Stimulated activated CD8-positive, alpha-beta memory T cell treated with anti-CD3 and anti-CD28 coated beads, Interleukin-2, amount 100 ng/mL, for 1 hour (primary cell): ENCODE measurements around the gene NATD1.

Experiments
- DNase-seq, 2 donors: peaks; one replicate each; pipeline ENCODE4 v3.0.0-alpha.2; 2020; ENCODE audit warnings: low read depth in 2 of 2

NATD1 gene

DNA sequence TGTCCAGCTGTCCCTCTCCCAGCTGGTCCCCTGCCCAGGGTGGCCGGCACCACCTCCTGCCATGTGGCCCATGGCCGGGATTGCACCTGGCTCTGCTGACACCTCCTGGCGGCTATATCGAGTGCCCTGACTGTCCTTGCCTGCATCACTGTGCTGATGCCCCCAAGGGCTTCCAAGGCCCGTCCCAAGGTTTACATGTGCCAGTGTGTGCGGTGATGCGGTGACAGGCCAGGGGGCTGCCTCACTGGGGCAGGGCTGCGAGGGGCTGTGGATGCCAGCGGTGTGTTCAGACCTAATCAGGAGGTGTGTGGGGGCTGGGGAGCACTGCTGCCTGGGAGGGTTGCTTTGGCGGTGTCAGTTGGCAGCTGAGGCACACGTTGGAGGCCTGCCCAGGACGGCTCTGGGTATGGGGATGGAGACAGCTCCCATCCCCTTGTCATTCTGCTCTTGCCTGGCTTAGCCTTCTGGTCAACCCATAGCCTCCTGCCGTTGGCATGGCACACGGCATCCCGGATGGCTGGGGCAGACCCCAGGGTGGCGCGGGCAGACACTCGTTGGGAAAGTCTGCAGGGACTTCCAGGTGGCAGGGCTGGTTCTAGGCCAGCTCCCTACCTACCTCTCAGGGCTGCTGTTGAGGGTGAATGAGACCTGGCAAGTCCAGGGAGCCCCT lies 36.8 kb upstream of the NATD1 start:
- no peak for DNase-seq

DNA sequence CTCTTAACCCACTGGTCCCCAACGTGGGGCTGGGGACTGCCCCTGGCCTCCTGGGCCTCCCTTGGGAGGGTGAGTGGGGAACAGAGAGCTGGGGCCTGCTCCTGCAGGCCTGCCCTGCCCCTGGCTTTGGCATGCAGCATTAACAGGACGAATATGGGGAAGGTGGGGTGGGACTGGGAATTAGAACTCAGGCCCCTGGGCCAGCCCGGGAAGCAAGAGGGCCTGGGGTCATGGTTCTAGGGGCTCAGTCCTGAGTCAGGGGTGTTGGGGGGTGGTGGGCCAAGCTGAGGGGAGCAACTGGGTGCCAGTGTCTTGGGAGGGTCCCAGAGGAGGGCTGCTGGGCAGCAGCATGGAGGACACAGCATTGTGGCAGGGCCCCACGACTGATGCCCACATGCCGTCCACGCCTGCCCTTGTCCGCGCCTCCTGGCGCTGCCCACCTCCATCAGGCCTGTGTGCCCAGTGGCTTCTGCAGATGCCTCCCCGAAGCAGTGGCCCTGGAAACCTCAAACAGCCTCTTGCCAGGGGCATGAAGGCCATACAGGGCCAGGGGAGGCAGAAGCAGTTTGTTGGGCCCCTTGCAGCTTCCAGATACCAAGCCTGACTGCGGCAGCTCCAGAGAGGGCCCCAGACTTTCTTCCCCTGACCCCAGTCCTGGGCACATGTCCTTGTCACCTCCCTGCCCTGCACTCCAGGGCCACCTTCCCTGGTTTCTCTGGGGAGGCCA lies 36.1 kb upstream of the NATD1 start:
- no peak for DNase-seq

DNA sequence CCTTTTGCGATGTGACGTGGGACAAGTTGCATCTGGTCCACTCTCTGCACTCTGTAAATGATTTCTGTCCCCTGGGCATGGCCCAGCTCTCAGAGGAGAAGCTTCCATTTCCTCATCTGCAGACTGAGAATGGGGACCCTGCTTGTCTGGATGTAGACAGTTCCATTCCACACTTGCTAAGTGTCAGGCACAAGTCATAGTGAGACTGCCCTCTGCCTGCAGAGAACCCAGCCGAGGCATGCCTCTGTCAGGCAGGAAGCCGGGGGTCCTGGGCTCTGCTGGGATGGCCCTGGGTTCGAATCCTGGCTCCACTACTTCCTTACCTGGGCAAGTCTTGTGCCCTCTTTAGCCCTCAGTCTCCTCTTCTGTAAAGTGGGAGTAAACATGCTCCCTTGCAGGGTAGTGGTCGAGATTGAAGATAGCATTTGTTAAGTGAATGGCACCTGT lies 35.4 kb upstream of the NATD1 start:
- no peak for DNase-seq

DNA sequence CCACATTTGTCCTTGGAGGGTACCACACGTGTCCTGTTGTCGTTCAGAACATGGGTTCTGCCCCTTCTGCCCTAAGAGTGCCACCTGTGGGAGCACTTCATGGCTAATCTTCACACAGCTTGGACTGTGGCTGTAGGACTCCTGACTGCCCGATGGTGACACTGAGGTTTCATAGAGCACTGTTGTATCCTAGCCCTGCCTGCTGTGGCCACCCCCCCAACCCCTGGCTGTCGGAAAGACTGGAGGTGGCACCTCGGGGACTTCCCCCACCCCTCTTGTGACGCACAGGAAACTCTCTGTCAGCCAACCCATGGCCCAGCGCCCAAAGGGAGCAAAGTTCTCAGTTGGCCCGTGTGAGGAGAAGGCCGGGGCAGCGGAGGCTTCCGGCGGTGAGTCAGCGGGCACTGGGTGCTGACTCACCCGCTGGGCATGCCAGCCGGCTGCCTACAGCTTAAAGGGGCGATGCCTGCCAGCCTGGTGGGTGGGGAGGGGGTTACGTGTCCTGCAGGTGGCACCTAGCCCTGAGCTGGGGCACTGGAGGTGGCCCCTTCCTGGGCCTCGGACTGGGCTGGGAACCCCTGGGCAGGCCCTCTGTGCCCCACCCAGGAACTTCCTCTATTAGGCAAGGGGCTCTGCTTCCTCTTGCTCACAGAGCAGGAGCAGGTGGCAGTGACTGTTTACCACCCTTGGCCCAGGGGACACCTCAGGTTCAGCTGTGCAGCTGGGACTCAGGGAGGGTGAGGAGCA lies 34.7 kb upstream of the NATD1 start:
- peak; percentile 95 to 96 for DNase-seq

DNA sequence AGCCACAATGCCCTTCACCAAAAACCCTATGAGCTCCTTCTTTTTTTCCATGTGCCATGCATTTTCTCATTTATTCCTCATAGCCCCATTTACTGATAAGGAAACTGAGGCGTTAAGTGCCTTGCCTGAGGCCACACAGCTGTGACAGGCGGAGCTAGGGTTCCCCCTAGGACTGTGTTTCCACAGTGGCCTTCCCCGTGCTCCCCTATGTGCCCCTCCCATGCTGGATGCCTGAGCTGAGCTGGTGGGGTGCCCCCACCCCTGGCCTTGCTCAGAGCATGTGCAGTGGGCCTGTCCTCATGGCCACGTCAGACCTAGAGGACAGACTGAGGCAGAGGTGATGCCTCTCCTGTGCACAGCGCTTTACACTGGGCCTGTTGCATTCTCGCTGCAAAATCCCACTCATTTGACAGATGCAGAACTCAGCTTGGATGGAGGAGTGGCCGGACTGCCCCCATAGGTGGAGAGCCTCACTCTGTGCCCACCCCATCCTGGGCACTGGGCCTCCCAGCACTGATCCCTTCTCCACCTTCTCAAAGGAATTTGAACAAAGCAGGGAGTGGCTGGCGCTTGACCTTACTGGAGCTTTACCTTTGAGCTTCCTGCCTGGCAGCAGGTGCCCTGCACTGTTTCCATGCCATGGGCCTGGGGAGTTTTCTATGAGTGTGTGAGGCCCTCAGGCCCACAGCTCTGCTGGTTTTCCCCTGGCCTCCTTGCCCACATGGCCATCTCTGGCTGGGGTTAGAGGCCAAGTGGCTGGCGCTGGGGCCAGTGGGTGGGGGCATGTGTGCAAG lies 33.9 kb upstream of the NATD1 start:
- no peak for DNase-seq

DNA sequence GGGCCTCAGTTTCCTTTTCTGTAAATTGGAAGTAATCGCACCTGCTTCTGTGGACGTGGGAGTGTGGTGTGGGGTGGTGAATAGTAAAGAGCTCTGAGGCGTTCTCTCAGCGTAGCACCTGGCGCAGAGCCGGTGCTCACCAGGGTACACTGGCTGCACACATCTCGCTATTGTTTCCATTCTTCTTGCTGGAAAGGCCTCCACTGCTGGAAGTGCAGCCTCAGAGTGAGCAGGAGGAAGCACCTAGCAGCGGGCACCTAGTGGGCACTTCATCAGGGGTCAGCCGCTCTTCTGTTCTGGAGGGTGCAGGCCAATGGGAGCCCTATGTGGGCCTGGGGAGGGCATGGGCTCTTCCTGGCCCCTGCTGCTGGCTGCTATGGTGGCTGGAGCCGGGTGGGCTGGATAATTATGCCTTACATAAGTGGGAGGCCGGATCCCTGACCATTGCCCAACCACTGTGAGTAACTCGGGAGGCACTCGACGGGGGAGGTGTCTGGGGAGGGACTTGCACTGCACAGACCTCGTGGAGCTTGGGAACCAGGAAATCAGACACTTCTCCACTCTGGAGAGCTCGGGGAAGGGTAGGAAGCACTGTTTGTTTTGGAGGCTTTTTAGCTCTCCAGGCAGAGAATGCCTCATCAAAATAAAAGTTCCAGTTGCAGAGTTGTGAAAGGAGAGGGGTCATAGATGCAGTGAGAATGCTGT lies 33.0 kb upstream of the NATD1 start:
- no peak for DNase-seq

DNA sequence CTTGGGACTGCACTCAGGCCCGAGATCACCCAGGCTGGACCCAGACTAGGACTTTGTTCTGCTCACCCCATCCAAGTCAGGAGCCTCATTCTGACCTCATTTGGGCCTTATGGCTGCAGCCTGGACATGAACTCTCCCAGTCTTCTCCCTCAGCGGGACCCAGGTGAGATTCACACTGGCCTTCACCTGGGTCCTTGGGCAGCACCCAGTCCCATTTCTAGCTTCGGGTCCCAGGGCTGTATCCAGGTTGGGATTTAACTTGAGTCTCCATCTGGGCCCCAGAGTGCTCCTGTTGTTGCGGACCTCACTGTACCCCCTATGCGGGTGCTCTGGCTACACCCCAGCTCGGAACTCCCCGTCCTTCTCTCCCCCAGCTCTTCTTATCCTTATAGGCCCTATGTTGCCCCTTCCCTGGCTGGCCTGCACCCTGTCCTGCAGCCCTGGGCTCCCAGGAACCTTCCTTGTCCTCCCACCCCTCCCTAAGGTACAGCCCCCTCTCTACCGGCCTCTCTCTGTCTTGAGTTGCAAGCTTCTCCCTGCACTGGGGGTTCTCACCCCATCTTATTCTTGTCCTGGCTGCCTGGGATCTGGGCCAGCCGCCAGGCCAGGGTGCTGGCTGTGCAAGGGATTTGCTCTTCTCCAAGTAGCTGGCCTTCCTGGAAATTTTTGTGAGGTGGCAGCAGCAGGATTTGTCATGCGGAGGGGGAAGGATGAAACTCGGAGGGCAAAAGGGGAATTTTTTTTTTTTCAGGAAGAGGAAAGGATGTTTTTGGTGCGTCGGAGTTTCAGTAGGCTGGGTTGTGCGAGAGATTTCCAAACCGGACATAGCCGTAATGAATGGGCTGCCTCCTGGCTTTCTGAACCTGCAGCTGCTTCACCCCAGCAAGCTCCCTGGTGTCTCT lies 32.2 kb upstream of the NATD1 start:
- DNase-seq: no peak

DNA sequence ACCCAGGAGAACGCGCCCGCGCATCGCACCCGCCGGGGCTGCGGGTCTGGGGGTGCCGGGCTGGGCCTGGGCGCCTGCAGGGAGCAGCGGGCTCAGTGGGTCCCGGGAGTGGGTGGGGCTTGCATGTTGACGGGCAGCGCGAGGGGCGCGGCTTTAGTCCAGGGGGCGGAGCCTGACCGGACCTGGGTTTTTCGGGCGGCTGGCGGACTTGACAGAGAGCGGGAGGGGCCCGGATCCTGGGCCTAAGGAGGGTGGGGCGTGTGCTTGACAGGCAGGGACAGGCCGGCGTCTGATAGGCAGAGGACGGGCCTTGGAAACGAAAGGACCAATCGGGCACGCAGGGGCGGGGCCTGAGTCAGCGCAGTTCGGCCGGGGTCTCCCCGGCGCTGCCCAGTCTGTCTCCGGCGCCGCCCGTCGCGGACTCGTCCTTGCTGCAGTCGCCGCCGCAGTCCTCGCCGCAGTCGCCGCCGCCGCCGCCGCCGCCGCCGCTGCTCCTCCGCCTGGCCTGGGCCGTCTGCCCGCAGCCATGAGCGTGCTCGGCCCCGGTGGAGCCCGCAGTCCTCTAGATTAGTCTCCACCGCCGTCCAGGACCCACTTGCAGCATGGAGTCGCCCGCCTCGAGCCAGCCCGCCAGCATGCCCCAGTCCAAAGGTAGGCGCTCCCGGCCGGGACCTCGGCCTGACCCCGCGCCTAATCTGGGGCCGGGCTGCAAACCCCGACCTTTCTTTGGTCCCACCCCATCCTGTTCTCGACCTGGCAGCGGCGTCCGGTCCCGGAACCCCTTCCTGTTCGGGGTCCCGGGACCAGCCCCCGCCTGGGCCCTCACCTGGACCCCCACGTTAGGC lies 31.3 kb upstream of the NATD1 start, which contains the start of gene MAP2K3:
Gene MAP2K3, plus strand, starts transcription at position 393 of the 845 bp plus-strand sequence. Its CDS starts 210 bp downstream, at position 603.
- peak; percentile 94 for DNase-seq

DNA sequence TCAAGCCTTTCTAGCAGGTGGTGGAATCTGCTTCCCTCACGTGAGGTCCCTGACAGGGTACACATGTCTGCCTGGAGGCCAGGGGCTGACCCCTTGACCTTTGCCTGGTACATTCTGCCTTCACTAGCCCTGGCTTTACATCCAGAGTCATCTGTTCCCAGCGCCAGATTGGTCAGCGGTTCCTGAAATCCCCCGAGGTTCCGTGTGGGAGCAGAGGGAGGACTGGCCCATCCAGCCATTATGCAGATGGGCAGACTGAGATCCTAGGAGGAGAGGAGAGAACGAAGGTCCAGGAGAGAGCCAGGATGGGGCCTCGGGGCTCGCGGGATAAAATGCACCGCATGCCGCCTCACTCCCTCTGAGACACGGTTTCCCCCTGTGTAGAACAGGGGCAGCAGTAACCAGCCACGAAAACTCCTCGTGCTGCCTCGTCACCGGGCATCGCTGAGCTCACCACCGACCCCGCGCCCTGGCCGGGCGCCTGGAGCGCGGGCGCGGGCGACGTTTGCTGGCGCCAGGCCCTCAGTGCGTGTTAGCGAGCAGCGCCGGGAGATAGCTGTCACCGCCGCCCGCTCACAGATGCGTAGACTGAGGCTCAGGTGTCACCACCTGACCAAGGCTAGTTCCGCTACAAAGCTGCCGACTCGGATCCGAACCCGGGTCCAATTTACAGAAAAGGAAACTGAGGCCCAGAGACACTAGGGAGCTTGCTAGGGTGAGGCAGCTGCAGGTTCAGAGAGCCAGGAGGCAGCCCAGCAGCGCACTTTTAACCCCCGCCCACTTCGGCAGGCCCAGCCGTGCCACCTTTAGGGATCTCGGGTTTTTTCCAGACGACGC lies 30.5 kb upstream of the NATD1 start:
- DNase-seq: no peak

DNA sequence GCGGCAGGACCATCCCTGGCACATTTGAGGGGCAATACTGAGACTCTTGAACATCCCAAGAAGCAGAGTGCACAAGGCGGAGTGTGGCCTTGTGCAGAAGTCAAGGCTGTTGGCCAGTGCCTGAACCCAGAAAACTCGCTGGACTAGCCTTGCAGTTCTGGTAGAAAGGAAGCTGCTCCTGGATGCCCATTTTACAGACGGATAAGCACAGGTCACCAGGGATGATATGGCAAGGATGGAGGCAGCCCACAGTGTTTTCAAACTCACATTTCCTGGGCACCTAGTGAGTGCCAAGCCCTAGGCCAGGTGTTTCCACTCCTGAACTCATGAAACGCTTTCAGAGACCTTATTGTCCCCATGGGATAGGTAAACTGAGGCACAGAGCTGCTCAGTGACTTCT lies 29.6 kb upstream of the NATD1 start:
- DNase-seq: no peak

DNA sequence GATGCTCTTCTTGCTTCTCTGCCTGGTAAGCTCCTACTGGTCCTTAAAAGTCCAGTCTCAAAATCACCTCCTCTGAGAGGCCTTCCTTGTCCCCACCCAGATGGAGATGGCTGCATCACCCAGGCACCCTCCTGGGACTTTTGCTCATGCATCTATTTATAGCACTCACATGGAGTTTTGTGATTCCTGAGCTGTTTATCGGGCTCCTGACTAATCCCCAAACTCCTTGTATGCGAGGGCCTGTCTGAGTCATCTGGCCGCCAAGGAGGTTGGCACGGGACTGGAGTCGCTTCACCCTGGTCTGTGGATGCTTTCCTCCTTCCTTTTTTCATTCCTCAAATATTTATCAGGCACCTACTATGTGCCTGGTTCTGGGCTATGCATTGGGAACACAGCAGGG lies 29.0 kb upstream of the NATD1 start:
- DNase-seq: no peak

DNA sequence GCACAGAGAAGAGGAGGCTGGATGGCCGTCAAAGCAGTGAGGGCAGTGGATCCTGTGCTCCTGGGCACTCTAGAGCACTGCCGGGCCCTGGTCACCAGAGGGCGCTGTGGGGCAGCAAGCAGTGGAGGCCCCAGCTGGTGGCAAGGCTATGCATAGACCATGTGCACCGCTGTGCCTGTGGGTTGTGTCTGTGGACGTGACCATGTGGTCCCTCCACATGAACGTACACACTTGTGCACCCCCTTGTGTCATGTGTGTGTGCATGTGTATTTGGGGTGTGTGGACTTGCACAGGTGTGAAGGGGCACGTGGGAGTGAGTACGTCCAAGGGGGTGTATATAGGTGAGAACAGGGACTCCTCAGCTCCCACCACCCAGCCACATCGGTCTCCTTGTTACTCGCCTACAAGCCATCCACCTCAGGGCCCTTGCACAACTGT lies 26.9 kb upstream of the NATD1 start:
- peak; percentile 82 for DNase-seq

DNA sequence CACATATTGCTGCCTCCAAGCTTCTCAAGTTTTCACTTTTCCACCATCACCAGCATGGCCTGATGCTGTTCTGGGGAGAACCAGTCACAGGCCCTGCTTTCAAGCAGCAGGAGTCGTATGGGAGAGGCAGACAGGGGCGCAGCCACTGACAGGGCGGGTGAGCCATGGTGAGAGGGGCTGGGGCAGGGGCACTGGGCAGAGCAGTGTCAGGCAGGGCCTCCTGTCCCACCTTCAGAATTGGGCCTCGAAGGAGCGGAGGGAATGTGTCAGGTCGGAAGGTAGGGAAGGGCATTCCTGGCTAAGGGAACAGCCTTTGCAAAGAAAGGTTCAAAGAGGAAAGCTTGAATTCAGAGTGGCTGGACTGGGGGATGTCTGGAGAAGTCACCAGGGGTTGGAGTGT lies 26.4 kb upstream of the NATD1 start:
- no peak for DNase-seq

DNA sequence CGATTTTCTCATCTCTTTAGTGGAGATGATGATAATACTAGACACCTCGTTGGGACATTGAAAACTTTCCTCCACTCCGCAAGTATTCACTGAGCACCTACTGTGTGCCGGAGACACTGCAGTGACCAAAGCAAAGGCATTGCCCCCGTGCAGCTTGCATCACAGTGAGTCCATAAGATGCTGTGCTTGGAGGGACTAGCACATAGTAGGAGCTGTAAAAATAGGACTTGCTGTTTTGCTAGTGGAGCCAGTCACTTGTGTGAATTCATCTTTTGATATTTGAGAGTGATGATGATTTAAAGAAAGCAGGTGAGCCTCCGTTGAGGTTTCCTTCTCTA lies 26.0 kb upstream of the NATD1 start:
- DNase-seq: no peak

DNA sequence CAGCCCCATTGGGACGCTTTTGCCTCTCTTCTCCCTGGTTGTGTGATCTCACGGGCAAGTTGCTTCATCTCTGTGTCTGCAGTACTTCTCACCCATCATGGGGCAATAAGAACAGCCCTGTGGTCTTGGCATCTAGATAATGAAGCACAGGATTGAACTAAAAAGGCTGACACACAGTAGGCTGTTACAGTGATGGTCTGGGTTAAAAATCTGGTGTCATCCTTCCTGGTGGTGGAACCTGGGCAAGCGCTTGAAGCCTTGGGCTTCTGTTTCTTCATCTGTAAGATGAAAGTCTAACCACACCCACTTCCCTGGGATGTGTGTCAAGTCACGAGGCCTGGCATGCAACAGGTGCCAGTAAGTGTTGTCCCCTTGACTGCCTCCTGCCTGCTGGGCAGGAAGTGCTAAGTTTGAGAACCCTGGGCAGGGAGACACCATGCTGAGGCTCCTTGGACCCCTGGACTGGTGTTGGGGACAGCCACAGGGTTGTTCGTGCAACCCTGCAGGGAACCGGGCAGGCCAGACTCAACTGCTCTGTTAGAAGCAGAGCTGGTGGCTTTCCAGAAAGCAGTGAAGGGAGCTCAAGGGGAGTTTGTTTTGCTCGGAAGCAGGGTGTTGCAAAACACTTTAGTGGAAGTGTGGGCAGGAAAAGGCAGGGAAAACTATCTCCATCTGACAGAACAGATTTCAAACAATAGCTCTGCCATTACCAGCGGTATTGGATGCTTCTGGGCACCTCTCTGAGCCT lies 25.4 kb upstream of the NATD1 start:
- no peak for DNase-seq

DNA sequence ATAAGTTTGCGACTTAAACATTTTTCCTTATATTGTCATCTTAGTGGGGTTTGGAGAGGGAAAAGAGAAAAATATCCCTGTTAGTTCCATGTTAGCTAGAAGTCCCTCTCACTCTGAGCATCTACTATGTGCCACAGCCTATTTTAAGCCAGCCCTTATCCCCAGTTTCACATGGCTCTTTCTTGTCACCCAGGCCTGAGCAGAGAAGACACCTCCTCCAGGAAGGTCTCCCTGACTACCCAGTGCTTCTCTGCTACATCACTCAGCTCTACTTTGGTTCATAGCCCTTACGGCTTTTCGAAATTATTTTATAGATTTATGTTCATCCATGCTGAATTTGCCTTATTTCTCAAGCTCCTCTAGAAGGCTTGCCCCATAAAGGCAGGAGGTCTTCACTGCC lies 24.1 kb upstream of the NATD1 start:
- no peak for DNase-seq

DNA sequence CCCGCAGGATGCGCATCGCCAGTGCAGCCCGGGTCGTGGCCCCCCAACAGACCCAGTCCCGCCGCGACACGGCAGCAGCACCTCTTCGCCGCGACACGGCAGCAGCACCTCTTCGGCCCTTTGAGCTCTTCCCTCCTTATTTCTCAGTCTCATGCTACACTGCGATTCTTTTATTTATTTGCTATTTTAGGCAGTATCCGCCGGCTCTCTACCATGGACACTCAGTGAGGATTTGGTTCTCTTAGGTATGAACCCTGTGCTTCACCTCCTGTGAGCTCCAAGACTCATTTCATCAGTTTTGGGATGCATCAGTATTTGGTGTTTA lies 23.0 kb upstream of the NATD1 start:
- DNase-seq: no peak
